IPS-18c (cell line): ENCODE data around the gene ERBB4.

Experiments
- H3K4me3 ChIP-seq: 2 replicates; pipeline ENCODE4 v1.7.0; 2013; ENCODE audit warnings: low read depth, mild to moderate bottlenecking, low read length, moderate library complexity; ENCODE audit not compliant: insufficient read depth
- H3K9me3 ChIP-seq: one replicate; pipeline ENCODE4 v1.6.1; 2013; ENCODE audit warnings: mild to moderate bottlenecking, low read length, moderate library complexity; ENCODE audit not compliant: control insufficient read depth, insufficient read depth

ERBB4 gene

GRCh38 chr2:212406716-212407115 is 131.9 kb downstream of the ERBB4 start:
- no peaks in the 10 kb centered on the region for H3K9me3 ChIP-seq
- H3K4me3 ChIP-seq, result no peak overlapping the region

GRCh38 chr2:212402316-212402715 is 136.3 kb downstream of the ERBB4 start:
- H3K4me3 ChIP-seq, result no peak overlapping the region
- no peaks in the 10 kb centered on the region for H3K9me3 ChIP-seq

- H3K9me3 ChIP-seq, result no peaks in the 10 kb centered on the region
- no peak overlapping the region for H3K4me3 ChIP-seq
These were observed 140.3 kb downstream of the ERBB4 start for GRCh38 chr2:212398316-212398715.

- H3K9me3 ChIP-seq, result no peaks in the 10 kb centered on the region
- no peak overlapping the region for H3K4me3 ChIP-seq
These were observed 146.1 kb downstream of the ERBB4 start for GRCh38 chr2:212392544-212392943.

GRCh38 chr2:212392043-212392442 is 146.6 kb downstream of the ERBB4 start:
- H3K9me3 ChIP-seq, result no peaks in the 10 kb centered on the region

GRCh38 chr2:212387146-212387545 is 151.5 kb downstream of the ERBB4 start:
- Histone ChIP-seq H3K4me3 (no peak overlapping the region), H3K9me3 (no peaks in the 10 kb centered on the region)

More at GRCh38 chr2:212392043-212392442, 146.6 kb downstream of the ERBB4 start:
- H3K4me3 ChIP-seq, result no peak overlapping the region

- Histone ChIP-seq H3K9me3 (no peaks in the 10 kb centered on the region), H3K4me3 (no peak overlapping the region)
These were observed 153.4 kb downstream of the ERBB4 start for GRCh38 chr2:212385241-212385640.

GRCh38 chr2:212384027-212384426 is 154.6 kb downstream of the ERBB4 start:
- H3K4me3 ChIP-seq, result no peak overlapping the region
- no peaks in the 10 kb centered on the region for H3K9me3 ChIP-seq

- Histone ChIP-seq H3K4me3 (no peak overlapping the region), H3K9me3 (no peaks in the 10 kb centered on the region)
These were observed 157.0 kb downstream of the ERBB4 start for GRCh38 chr2:212381428-212382102.

GRCh38 chr2:212379103-212379502 is 159.5 kb downstream of the ERBB4 start:
- Histone ChIP-seq H3K9me3 (no peaks in the 10 kb centered on the region), H3K4me3 (no peak overlapping the region)

GRCh38 chr2:212367431-212367830 is 171.2 kb downstream of the ERBB4 start:
- Histone ChIP-seq H3K9me3 (no peaks in the 10 kb centered on the region), H3K4me3 (no peak overlapping the region)

- Histone ChIP-seq H3K9me3 (no peaks in the 10 kb centered on the region), H3K4me3 (no peak overlapping the region)
These were observed 174.3 kb downstream of the ERBB4 start for GRCh38 chr2:212364112-212364985.

GRCh38 chr2:212361174-212361756 is 177.3 kb downstream of the ERBB4 start:
- H3K9me3 ChIP-seq, result no peaks in the 10 kb centered on the region
- H3K4me3 ChIP-seq, result no peak overlapping the region

- Histone ChIP-seq H3K4me3 (no peak overlapping the region), H3K9me3 (no peaks in the 10 kb centered on the region)
These were observed 178.5 kb downstream of the ERBB4 start for GRCh38 chr2:212360068-212360460.

GRCh38 chr2:212359425-212360067 is 179.1 kb downstream of the ERBB4 start:
- Histone ChIP-seq H3K4me3 (no peak overlapping the region), H3K9me3 (no peaks in the 10 kb centered on the region)

- no peak overlapping the region for H3K4me3 ChIP-seq
- H3K9me3 ChIP-seq, result no peaks in the 10 kb centered on the region
These were observed 181.0 kb downstream of the ERBB4 start for GRCh38 chr2:212357606-212358005.

- no peaks in the 10 kb centered on the region for H3K9me3 ChIP-seq
- H3K4me3 ChIP-seq, result no peak overlapping the region
These were observed 184.2 kb downstream of the ERBB4 start for GRCh38 chr2:212354382-212354781.
